ENCODE measurements around the gene APEX1. TPM values are rescaled to one million over a fixed set of nuclear protein-coding genes. Genes with fewer than 3 reads are reported as not detected.

The APEX1 gene
- total RNA-seq, 1 donor from 2014 or later = 21.5 TPM

GRCh38 chr14:20455355-20456300, 602 bp downstream of the APEX1 start:
- H3K27me3 ChIP-seq = no peaks in the 10 kb centered on the region
- H3K4me1 ChIP-seq = peaks cover 13 to 28% of the 10 kb centered on the region in 2 donors
- no peak for TF ChIP-seq CTCF (IDR thresholded peaks at IDR 0.05)
- H3K9me3 ChIP-seq = no peaks in the 10 kb centered on the region
- DNase-seq (ENCODE audit: low spot score in 2 of 2) = peak in 1 of 2 donors; percentile 73
- H3K27ac ChIP-seq = peak overlapping the region; percentile 93 to 97
- peak overlapping the region; percentile 83 to 99 for H3K4me3 ChIP-seq
- intact Hi-C loops (cut with DNase I) = loop anchor here (1.0 to 5.0 kb wide), 3 partner anchors 13 to 157 kb away; partner anchors contain the start of genes PNP and TEP1
- H3K36me3 ChIP-seq = peaks cover 38 to 56% of the 10 kb centered on the region in 2 donors

- Histone ChIP-seq H3K9me3 (no peaks in the 10 kb centered on the region), H3K4me1 (peaks cover 13 to 28% of the 10 kb centered on the region in 2 donors), H3K27me3 (no peaks in the 10 kb centered on the region), H3K4me3 (no peak overlapping the region), H3K36me3 (peaks cover 32 to 42% of the 10 kb centered on the region in 2 donors), H3K27ac (no peak overlapping the region)
- TF ChIP-seq CTCF (IDR thresholded peaks at IDR 0.05) = no peak
- intact Hi-C loops (cut with DNase I) = loop anchor here (5.0 kb wide), 1 partner anchor 155 kb away; no protein-coding TSS in a partner anchor
- DNase-seq (ENCODE audit: low spot score in 2 of 2) = no peak
These were observed 1.9 kb downstream of the APEX1 start for GRCh38 chr14:20456971-20457370.

GRCh38 chr14:20458031-20458789, 3.2 kb downstream of the APEX1 start:
- TF ChIP-seq CTCF (IDR thresholded peaks at IDR 0.05) = no peak
- Histone ChIP-seq H3K4me1 (peaks cover 13 to 28% of the 10 kb centered on the region in 2 donors), H3K9me3 (no peaks in the 10 kb centered on the region), H3K27me3 (no peaks in the 10 kb centered on the region), H3K27ac (peak overlapping the region in 1 of 2 donors; percentile 17), H3K36me3 (peaks cover 29 to 36% of the 10 kb centered on the region in 2 donors), H3K4me3 (no peak overlapping the region)
- DNase-seq (ENCODE audit: low spot score in 2 of 2) = no peak
- intact Hi-C loops (cut with DNase I) = loop anchor here (5.0 kb wide), 1 partner anchor 154 kb away; no protein-coding TSS in a partner anchor

GRCh38 chr14:20460458-20461224, 5.6 kb downstream of the APEX1 start:
- intact Hi-C loops (cut with DNase I) = loop anchor here (1.0 to 5.0 kb wide), 3 partner anchors 9 to 632 kb away; partner anchors contain the start of genes PNP and RNASE4
- H3K36me3 ChIP-seq = peaks cover 29 to 36% of the 10 kb centered on the region in 2 donors
- H3K27ac ChIP-seq = peak overlapping the region; percentile 91 to 92
- DNase-seq (ENCODE audit: low spot score in 2 of 2) = peak in 1 of 2 donors; percentile 70
- no peak for TF ChIP-seq CTCF (IDR thresholded peaks at IDR 0.05)
- no peaks in the 10 kb centered on the region for H3K9me3 ChIP-seq
- peak overlapping the region; percentile 89 to 98 for H3K4me3 ChIP-seq
- H3K27me3 ChIP-seq = no peaks in the 10 kb centered on the region
- peaks cover 7 to 19% of the 10 kb centered on the region in 2 donors for H3K4me1 ChIP-seq
